ES-I3 (cell line): ENCODE measurements around the gene SORCS3.

Experiments
- H3K36me3 ChIP-seq: 2 replicates; pipeline ENCODE4 v1.6.1; 2013; ENCODE audit warnings: mild to moderate bottlenecking, low read length, control low read depth, moderate library complexity; ENCODE audit not compliant: insufficient read depth
- H3K4me1 ChIP-seq: 2 replicates; pipeline ENCODE4 v1.6.1; 2013; ENCODE audit warnings: mild to moderate bottlenecking, control low read depth, low read length; ENCODE audit not compliant: insufficient read depth
- H3K9ac ChIP-seq: 2 replicates; pipeline ENCODE4 v1.6.1; 2013; ENCODE audit warnings: low read depth, mild to moderate bottlenecking, low read length, moderate library complexity
- H3K9me3 ChIP-seq: 2 replicates; pipeline ENCODE4 v1.6.1; 2013; ENCODE audit warnings: mild to moderate bottlenecking, low read length, moderate library complexity; ENCODE audit not compliant: control insufficient read depth, insufficient read depth

SORCS3 gene

DNA sequence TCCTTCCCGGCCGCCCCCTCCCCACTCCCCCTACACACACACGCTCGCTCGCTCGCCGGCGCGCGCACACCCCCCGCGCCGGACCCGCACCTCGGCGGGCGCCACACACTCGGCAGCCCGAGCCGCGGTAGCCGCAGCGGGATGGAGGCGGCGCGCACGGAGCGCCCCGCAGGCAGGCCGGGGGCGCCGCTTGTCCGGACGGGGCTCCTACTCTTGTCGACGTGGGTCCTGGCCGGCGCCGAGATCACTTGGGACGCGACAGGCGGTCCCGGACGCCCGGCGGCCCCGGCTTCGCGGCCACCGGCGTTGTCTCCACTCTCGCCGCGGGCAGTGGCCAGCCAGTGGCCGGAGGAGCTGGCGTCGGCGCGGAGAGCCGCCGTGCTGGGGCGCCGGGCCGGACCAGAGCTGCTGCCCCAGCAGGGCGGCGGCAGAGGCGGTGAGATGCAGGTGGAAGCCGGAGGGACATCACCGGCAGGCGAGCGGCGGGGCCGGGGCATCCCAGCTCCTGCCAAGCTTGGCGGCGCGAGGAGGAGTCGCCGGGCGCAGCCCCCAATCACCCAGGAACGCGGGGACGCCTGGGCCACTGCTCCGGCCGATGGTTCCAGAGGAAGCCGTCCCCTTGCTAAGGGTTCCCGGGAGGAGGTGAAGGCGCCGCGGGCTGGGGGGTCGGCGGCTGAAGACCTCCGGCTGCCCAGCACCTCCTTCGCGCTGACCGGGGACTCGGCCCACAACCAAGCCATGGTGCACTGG, at the start of gene SORCS3:
Gene SORCS3, plus strand, starts transcription at position 104 of the 750 bp plus-strand sequence.
- no peaks in the 10 kb centered on the region for H3K9me3 ChIP-seq
- no peaks in the 10 kb centered on the region for H3K36me3 ChIP-seq
- peak within 1 kb of the TSS; percentile 57 for H3K9ac ChIP-seq
- H3K4me1 ChIP-seq: no peaks in the 10 kb centered on the region

- Histone ChIP-seq H3K9me3 (no peaks in the 10 kb centered on the region), H3K4me1 (peaks cover 9% of the 10 kb centered on the region; the same call in 1 of the 2 replicates), H3K36me3 (no peaks in the 10 kb centered on the region), H3K9ac (no peak overlapping the region)
Observed at GRCh38 chr10:104591441-104591840, 49.6 kb upstream of the SORCS3 start.

GRCh38 chr10:104601166-104601565, 39.9 kb upstream of the SORCS3 start:
- Histone ChIP-seq H3K9me3 (no peaks in the 10 kb centered on the region), H3K4me1 (no peaks in the 10 kb centered on the region), H3K36me3 (no peaks in the 10 kb centered on the region), H3K9ac (no peak overlapping the region)

- Histone ChIP-seq H3K9ac (no peak overlapping the region), H3K36me3 (no peaks in the 10 kb centered on the region), H3K4me1 (no peaks in the 10 kb centered on the region), H3K9me3 (peaks cover 3% of the 10 kb centered on the region)
Observed at GRCh38 chr10:104608091-104608828, 32.8 kb upstream of the SORCS3 start.

DNA sequence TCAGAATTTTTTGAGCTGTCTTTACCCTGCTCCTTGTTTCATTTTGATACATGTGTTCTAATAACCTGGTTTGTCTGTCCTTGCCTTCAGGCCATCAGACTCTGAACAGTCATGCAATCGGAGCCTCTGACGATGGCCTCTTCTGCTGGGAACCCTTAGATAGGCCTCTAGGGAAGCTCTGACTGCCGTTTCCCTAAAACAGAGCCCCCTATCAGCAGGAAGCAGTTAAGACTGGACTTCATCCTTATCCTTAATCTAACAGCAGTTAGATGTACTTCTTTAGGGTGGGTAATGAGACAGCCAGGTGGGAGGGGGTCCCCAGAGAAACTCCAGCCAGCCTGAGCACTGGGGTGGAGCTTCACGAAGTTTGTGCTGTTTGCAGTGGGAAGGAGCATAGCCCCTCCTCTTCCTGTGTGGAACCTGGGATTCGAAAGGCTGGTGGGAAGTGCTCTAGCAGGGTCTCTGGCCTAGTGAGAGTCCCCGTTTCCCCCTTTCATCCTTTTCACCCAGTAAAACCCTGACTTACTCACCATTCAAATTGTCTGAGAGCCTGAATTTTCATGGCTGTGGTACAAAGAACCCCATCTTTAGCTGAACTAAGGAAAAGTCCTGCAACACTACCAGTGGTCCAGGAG, 28.4 kb upstream of the SORCS3 start:
- H3K9me3 ChIP-seq: peaks cover 3% of the 10 kb centered on the region; the same call in 1 of the 2 replicates
- no peaks in the 10 kb centered on the region for H3K4me1 ChIP-seq
- no peaks in the 10 kb centered on the region for H3K36me3 ChIP-seq
- H3K9ac ChIP-seq: no peak overlapping the region

DNA sequence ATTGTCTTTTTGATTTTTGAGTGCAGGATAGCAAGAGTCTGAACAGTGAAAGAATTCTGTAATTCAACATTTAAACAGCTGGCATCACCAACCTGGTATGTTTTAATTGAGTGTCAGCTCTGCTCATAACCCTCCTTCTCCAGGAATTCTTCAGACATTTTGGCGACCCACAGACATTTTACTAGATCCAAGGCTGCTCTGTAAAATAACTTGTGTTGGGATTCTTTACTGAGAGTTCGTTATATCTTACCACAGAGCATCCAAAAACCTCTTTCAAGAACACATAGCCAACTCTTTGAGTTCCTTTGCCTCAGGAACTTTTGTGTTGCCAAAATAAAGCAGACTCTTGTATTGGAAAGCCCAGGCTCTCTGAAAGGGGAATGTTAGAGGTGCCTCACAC, 27.7 kb upstream of the SORCS3 start:
- no peak overlapping the region for H3K9ac ChIP-seq
- H3K9me3 ChIP-seq: peaks cover 3% of the 10 kb centered on the region; the same call in 1 of the 2 replicates
- H3K4me1 ChIP-seq: no peaks in the 10 kb centered on the region
- H3K36me3 ChIP-seq: no peaks in the 10 kb centered on the region

GRCh38 chr10:104614245-104614831, 26.8 kb upstream of the SORCS3 start:
- H3K9ac ChIP-seq: no peak overlapping the region
- peaks cover under 1% of the 10 kb centered on the region; the same call in 1 of the 2 replicates for H3K9me3 ChIP-seq
- no peaks in the 10 kb centered on the region for H3K4me1 ChIP-seq
- no peaks in the 10 kb centered on the region for H3K36me3 ChIP-seq

GRCh38 chr10:104615136-104615535, 26.0 kb upstream of the SORCS3 start:
- Histone ChIP-seq H3K4me1 (no peaks in the 10 kb centered on the region), H3K36me3 (no peaks in the 10 kb centered on the region), H3K9ac (no peak overlapping the region), H3K9me3 (no peaks in the 10 kb centered on the region)

DNA sequence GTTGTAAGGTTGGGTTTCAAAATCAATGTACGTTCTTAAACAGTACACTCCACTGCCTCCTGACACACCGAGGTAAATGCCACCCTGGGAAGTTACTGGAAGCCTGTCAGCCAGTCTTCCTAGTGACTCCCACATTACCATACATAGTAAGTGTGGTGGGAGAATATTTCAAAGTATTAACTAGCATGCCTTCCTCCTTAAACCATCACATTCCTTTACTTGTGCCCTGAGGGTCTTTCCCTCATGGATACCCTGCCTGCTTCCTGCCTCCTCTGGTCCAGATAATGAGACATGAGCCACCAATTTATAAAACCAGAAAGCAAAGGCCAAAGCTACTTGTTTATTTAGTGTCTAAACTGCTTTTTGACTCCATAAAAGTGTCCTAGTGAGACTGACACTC, 23.3 kb upstream of the SORCS3 start:
- no peaks in the 10 kb centered on the region for H3K9me3 ChIP-seq
- H3K9ac ChIP-seq: no peak overlapping the region
- no peaks in the 10 kb centered on the region for H3K36me3 ChIP-seq
- no peaks in the 10 kb centered on the region for H3K4me1 ChIP-seq

- H3K9me3 ChIP-seq: no peaks in the 10 kb centered on the region
- H3K36me3 ChIP-seq: no peaks in the 10 kb centered on the region
- no peak overlapping the region for H3K9ac ChIP-seq
- no peaks in the 10 kb centered on the region for H3K4me1 ChIP-seq
Observed at GRCh38 chr10:104622175-104622574, 18.9 kb upstream of the SORCS3 start.

DNA sequence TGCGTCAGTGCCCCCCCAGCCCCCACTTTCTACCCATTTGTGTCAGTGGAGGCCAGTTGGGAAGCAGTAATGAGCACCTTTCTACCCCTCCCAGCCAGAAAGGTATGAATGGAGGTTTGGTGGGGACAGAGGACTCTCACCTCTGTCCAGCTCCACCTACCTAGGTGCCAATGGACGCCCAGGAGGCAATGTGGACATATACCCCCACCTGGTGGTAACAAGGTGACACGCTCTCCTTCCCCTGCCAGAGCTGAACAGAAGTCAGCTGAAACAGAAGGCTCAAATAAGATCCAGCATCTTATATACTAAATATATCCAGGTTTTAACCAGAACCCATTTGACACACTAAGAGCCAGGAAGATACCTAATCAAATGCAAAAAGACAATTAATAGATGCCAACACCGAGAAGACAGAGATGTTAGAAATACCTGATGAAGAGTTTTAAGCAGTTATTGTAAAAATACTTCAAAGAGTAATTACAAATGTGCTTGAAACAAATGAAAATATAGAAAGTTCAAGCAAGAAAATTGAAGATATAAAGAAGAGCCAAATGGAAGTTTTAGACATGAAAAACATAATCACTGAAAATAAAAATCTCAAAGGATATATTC, 18.4 kb upstream of the SORCS3 start:
- Histone ChIP-seq H3K36me3 (no peaks in the 10 kb centered on the region), H3K9ac (no peak overlapping the region), H3K9me3 (no peaks in the 10 kb centered on the region), H3K4me1 (no peaks in the 10 kb centered on the region)

GRCh38 chr10:104630731-104631130, 10.4 kb upstream of the SORCS3 start:
- H3K4me1 ChIP-seq: no peaks in the 10 kb centered on the region
- no peaks in the 10 kb centered on the region for H3K36me3 ChIP-seq

GRCh38 chr10:104631946-104632345, 9.1 kb upstream of the SORCS3 start:
- Histone ChIP-seq H3K36me3 (no peaks in the 10 kb centered on the region), H3K9ac (no peak overlapping the region), H3K4me1 (no peaks in the 10 kb centered on the region), H3K9me3 (no peaks in the 10 kb centered on the region)

More at GRCh38 chr10:104630731-104631130, 10.4 kb upstream of the SORCS3 start:
- Histone ChIP-seq H3K9ac (no peak overlapping the region), H3K9me3 (no peaks in the 10 kb centered on the region)
